ENCODE results near the gene BLTP2. TPM values are rescaled to one million over a fixed set of nuclear protein-coding genes. Genes with fewer than 3 reads are reported as not detected.
A peak's percentile ranks its signal among the peaks of the same experiment; 100 is the strongest.

The BLTP2 gene
- total and polyA plus RNA-seq, 12 donors: 15.6 to 110 (median 67.2) TPM

GRCh38 chr17:28615260-28615940, 29.6 kb downstream of the BLTP2 start:
- peak in 1 of 8 donors; percentile 40 for ATAC-seq
- H3K27me3 ChIP-seq: no peaks in the 10 kb centered on the region
- no peak overlapping the region for H3K27ac ChIP-seq
- no peak for TF ChIP-seq CTCF (IDR thresholded peaks at IDR 0.05)
- DNase-seq: no peak
- H3K4me3 ChIP-seq: no peak overlapping the region
- intact Hi-C loops (cut with DNase I): loop anchor here in 2 of 10 donors (5.0 to 10.0 kb wide), 2 partner anchors 61 to 118 kb away; partner anchors contain the start of gene UNC119 (in 1 of the 2)
- H3K9me3 ChIP-seq: no peaks in the 10 kb centered on the region
- no peaks in the 10 kb centered on the region for H3K4me1 ChIP-seq
- peaks cover 11 to 100% (median 63%) of the 10 kb centered on the region in 9 donors for H3K36me3 ChIP-seq
- 80 to 82% methylated on average over 4 of the region's 4 CpGs for WGBS, 2 donors

- WGBS, 2 donors: 76 to 81% methylated on average over 5 of the region's 5 CpGs
- no peak within 1 kb of the TSS for H3K4me3 ChIP-seq
Observed at GRCh38 chr17:28613931-28614381, 31.0 kb downstream of the BLTP2 start, which contains the start of gene RSKR. TSS of gene RSKR (minus strand) at chr17:28614185. CDS start at chr17:28614161, 24 bp downstream.

GRCh38 chr17:28612936-28613872, 31.8 kb downstream of the BLTP2 start:
- Histone ChIP-seq H3K36me3 (peaks cover 0 to 99% (median 43%) of the 10 kb centered on the region in 9 donors), H3K27me3 (no peaks in the 10 kb centered on the region), H3K4me3 (no peak overlapping the region), H3K9me3 (no peaks in the 10 kb centered on the region), H3K4me1 (no peaks in the 10 kb centered on the region), H3K27ac (no peak overlapping the region)
- DNase-seq: peak in 1 of 2 donors; percentile 37
- WGBS, 2 donors: 77 to 82% methylated on average over 6 of the region's 6 CpGs
- intact Hi-C loops (cut with DNase I): loop anchor here in 9 of 10 donors (1.0 to 10.0 kb wide), 8 partner anchors 58 to 121 kb away; partner anchors contain the start of gene UNC119 (in 2 of the 9)
- ATAC-seq: peak in 6 of 8 donors; percentile 25 to 62 (median 44)
- peak; percentile 43 to 77 (median 71) for TF ChIP-seq CTCF (IDR thresholded peaks at IDR 0.05)

More at GRCh38 chr17:28613931-28614381, 31.0 kb downstream of the BLTP2 start, which contains the start of gene RSKR:
- TF ChIP-seq CTCF (IDR thresholded peaks at IDR 0.05): no peak
- no peak for DNase-seq
- H3K36me3 ChIP-seq: peaks cover 0 to 100% (median 50%) of the 10 kb centered on the region in 9 donors
- intact Hi-C loops (cut with DNase I): loop anchor here in 9 of 10 donors (1.0 to 10.0 kb wide), 8 partner anchors 59 to 122 kb away; partner anchors contain the start of gene UNC119 (in 2 of the 9)
- H3K27ac ChIP-seq: no peak within 1 kb of the TSS
- ATAC-seq: peak in 1 of 8 donors; percentile 32
- no peaks in the 10 kb centered on the region for H3K4me1 ChIP-seq
- no peaks in the 10 kb centered on the region for H3K27me3 ChIP-seq
- H3K9me3 ChIP-seq: no peaks in the 10 kb centered on the region

GRCh38 chr17:28612531-28612930, 32.4 kb downstream of the BLTP2 start:
- ATAC-seq: no peak
- WGBS, 2 donors: 51 to 73% methylated on average over 2 of the region's 2 CpGs
- no peak for DNase-seq
- intact Hi-C loops (cut with DNase I): loop anchor here in 9 of 10 donors (2.0 to 10.0 kb wide), 7 partner anchors 58 to 120 kb away; partner anchors contain the start of gene UNC119 (in 2 of the 9)
- no peak for TF ChIP-seq CTCF (IDR thresholded peaks at IDR 0.05)
- Histone ChIP-seq H3K36me3 (peaks cover 0 to 93% (median 36%) of the 10 kb centered on the region in 9 donors), H3K4me1 (no peaks in the 10 kb centered on the region), H3K4me3 (no peak overlapping the region), H3K27me3 (no peaks in the 10 kb centered on the region), H3K9me3 (no peaks in the 10 kb centered on the region), H3K27ac (no peak overlapping the region)

All from heart right ventricle (tissue), 16 donors.